Adipocyte (in vitro differentiated cells): ENCODE data around the gene SNRPD3.
A peak's percentile ranks its signal among the peaks of the same experiment; 100 is the strongest.
"Not testable (repeated sequence)": the region's sequence is repeated elsewhere in the genome, so short reads cannot be mapped to it uniquely, and the experiment has no call there.

Experiments
- DNase-seq: peaks from one replicate; pipeline ENCODE4 v3.0.0-alpha.2; 2015; ENCODE audit warnings: low read depth
- H3K27me3 ChIP-seq: replicated peaks from 2 replicates; pipeline ENCODE4 v1.7.0; 2013; ENCODE audit warnings: mild to moderate bottlenecking, low read length, moderate library complexity; ENCODE audit not compliant: control insufficient read depth, insufficient read depth
- H3K36me3 ChIP-seq: 2 replicates; pipeline ENCODE4 v1.7.0; 2013; ENCODE audit warnings: low read length, mild to moderate bottlenecking, moderate library complexity; ENCODE audit not compliant: control insufficient read depth, insufficient read depth, severe bottlenecking
- H3K4me1 ChIP-seq: 2 replicates; pipeline ENCODE4 v1.7.0; 2013; ENCODE audit warnings: mild to moderate bottlenecking, low read length, moderate library complexity; ENCODE audit not compliant: control insufficient read depth, insufficient read depth
- H3K4me3 ChIP-seq: 2 replicates; pipeline ENCODE4 v1.7.0; 2013; ENCODE audit warnings: mild to moderate bottlenecking, low read length, moderate library complexity
- H3K9ac ChIP-seq: 2 replicates; pipeline ENCODE4 v1.7.0; 2013; ENCODE audit warnings: mild to moderate bottlenecking, low read length, moderate library complexity
- H3K9me3 ChIP-seq: 2 replicates; pipeline ENCODE4 v1.7.0; 2013; ENCODE audit warnings: mild to moderate bottlenecking, low read length, moderate library complexity; ENCODE audit not compliant: control insufficient read depth

The SNRPD3 gene

DNA sequence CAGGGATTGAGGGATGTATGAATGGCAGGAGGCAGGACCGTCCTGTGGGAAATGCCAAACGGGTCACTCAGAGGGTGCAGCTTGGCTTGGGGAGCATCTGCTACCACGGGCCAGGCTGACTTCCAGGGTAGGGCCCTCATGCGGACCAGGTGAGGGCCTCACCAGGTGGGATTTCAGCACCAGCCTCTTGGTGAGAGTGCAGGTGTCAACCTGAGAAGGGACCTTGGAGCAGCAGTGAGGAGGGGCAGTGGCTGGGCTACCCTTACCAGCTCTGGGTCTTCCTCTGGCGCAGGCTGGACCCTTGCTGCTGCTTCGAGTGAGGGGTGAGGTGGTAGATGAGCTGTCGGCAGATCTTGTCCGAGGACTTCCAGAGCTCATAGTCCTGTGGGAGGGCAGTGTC, 32.1 kb downstream of the SNRPD3 start:
- Histone ChIP-seq H3K27me3 (no peaks in the 10 kb centered on the region), H3K4me3 (no peak overlapping the region), H3K4me1 (peaks cover 12% of the 10 kb centered on the region), H3K36me3 (peaks cover 14% of the 10 kb centered on the region), H3K9me3 (no peaks in the 10 kb centered on the region), H3K9ac (no peak overlapping the region)
- no peak for DNase-seq

DNA sequence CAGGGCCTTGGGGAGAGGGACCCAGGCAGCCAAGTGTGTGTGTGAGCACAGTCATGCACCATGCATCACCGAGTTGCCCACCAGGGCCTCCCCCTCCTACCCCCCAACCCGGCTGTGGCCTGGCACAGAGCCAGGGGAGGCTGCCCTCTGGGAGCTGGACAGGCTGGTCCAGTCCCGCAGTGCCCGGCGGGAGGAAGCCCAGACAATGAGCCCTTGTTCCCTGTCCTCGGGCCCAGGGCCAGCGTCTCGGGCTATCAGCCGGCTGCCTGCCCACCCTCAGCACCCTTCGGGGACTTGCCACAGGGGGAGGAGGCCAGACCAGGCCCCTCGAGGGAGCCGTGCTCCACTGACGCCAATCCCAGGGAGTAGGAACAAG, 32.6 kb downstream of the SNRPD3 start:
- Histone ChIP-seq H3K36me3 (peaks cover 14% of the 10 kb centered on the region), H3K9me3 (no peaks in the 10 kb centered on the region), H3K9ac (no peak overlapping the region), H3K4me3 (no peak overlapping the region), H3K4me1 (peaks cover 8% of the 10 kb centered on the region), H3K27me3 (no peaks in the 10 kb centered on the region)
- DNase-seq: no peak

DNA sequence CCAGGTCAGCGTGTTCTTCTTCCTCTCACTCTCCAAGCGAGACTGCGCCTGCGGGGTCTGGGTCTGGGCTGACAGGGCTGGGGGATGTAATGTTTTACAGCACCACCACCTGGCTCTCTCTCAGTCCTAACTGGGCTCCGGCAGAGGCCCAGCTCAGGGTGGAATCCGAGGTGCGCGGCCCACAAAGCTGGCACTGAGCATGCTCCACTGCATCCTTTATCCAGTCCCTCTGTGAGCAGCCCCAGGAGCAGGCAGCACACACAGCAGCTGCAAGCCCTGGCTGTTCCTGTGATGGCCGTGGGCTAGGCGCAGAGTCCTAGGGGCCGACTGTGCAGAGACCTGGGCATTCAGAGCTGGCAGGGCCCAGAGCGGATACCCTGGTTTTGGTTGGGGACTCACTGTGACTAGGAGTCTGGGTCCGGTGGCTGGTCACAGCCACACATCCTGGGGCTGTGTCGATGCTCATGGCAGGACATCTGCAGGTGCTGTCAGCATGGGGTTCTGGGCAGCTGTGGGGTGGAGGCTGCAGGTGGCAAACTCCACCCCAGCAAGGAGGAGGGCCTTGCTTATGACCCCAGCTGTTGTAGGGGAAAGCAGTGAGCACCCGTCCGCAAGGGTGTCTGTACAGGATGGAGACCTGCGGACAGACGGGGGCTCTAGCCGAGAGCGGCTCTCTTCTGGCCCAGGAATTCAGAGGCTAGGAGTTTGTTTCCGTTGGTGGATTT, 33.1 kb downstream of the SNRPD3 start:
- H3K4me3 ChIP-seq: no peak overlapping the region
- H3K27me3 ChIP-seq: no peaks in the 10 kb centered on the region
- peaks cover 5% of the 10 kb centered on the region for H3K4me1 ChIP-seq
- DNase-seq: no peak
- H3K9ac ChIP-seq: no peak overlapping the region
- H3K36me3 ChIP-seq: peaks cover 14% of the 10 kb centered on the region
- H3K9me3 ChIP-seq: no peaks in the 10 kb centered on the region

DNA sequence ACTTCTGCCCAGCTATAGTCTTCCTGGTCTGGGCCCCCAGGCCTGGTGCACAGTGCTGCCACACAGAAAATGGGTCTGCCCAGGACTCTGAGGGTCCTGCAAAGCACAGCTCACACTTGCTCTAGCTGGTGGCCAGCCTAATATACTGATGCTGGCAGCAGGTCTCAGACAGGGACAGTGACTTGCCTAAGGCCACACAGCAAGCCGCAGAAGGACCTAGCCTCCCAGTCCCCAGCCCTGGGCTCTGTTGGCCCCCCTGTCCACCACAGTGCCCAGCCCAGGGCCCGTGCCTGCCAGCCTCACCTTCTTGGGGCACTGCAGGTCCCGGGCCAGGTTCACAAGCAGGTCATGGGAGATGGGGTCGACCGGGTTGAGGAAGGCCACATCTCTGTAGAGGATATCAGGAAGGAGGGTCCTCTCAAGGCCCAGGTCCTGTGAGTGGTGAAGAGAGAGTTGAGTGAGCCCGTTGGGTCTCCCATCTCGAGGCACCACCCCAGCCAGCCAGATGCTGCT, 33.8 kb downstream of the SNRPD3 start:
- Histone ChIP-seq H3K9ac (no peak overlapping the region), H3K36me3 (peaks cover 14% of the 10 kb centered on the region), H3K9me3 (no peaks in the 10 kb centered on the region), H3K4me1 (peaks cover 3% of the 10 kb centered on the region), H3K27me3 (no peaks in the 10 kb centered on the region), H3K4me3 (no peak overlapping the region)
- DNase-seq: no peak

DNA sequence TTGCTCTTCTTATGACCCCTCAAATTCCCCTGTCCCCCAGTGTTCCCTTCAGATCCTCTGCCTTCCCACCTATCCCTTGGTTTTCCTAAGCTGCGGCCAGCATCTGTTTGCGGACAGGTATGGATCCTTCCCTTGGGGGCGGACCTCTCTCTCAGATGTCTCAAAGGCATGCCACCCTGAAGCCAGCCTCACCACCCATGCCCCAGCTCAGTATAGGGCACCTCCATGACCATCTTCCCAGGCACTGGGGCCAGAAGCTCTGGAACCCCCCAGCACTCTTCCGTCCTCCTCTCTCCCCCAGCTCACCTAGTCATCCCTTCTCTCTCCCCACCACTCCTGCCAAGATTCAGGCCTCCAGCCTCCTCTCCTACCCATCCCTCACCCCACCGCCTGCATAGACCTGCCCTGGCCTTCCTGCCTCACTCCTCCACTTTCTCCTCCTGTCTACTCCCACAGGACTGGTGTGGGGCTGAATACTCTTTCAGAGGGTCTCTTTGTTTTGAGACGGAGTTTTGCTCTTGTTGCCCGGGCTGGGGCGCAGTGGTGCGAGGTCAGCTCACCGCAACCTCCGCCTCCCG, 34.9 kb downstream of the SNRPD3 start:
- no peak for DNase-seq
- Histone ChIP-seq H3K9ac (no peak overlapping the region), H3K4me1 (peaks cover 3% of the 10 kb centered on the region), H3K36me3 (peaks cover 14% of the 10 kb centered on the region), H3K9me3 (no peaks in the 10 kb centered on the region), H3K4me3 (no peak overlapping the region), H3K27me3 (no peaks in the 10 kb centered on the region)

DNA sequence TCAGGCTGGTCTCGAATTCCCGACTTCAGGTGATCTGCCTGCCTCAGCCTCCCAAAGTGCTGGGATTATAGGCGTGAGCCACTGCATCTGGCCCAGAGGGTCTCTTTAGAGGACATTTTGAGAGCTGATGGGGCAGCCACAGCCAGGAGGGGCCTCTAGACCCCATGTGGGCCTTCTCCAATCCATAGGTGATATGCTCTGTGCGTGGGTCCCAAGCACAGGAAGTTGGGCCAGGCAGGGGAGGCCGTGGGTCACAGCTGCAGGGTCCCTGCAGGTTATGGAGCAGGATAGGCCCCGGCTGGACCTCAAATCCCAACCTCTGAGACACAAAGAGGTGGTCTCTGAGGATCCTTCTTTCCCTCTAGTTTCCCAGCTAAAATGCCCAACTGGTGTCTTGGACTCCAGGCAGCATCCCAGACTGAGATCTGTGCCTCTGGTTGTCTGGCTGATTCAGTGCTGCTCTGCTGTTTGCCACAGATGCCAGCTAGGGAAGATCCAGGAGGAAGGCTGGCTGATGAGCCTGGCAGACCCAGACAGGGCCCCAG, 35.6 kb downstream of the SNRPD3 start:
- peaks cover 10% of the 10 kb centered on the region for H3K36me3 ChIP-seq
- H3K9ac ChIP-seq: no peak overlapping the region
- H3K9me3 ChIP-seq: no peaks in the 10 kb centered on the region
- peaks cover 3% of the 10 kb centered on the region for H3K4me1 ChIP-seq
- H3K4me3 ChIP-seq: no peak overlapping the region
- H3K27me3 ChIP-seq: no peaks in the 10 kb centered on the region
- no peak for DNase-seq

DNA sequence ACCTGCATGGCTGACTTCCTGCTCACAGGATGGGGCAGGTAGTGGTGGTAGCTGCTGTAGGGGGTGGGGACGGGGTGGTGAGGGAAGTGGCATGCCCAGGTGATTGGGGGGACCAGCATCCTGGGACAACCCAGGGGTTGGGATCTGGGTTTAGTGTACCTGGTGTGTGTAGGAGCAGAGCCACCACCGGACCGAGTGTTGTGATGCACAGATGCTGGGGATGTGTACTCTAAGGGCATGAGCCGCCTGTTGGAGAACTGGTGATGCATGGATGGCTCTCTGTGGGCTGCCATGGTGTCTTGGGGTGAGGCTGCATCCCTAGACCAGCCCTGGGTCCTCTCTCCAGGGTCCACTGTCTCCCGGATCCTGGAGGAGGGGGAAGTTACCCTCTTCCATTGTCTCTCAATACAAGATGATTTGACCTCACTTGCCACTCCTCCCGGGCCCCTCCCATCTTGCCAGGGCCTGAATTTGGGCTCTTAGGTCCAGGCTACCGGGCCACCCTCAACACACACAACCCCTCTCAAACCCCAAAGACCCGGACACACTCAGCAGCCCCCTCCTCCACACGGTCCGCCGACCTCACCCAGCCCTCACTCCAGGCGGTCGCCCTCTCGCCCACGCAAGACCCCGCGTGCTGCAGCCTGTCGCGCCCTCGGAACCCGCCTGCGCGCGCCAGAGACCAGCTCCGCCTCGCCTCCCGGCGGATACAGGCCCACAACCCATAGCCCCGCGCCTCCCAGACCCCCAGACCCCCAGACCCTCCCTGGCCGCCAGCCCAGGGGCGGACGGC, 36.5 kb downstream of the SNRPD3 start:
- Histone ChIP-seq H3K4me3 (peak overlapping the region; percentile 80), H3K27me3 (no peaks in the 10 kb centered on the region), H3K4me1 (peaks cover 3% of the 10 kb centered on the region), H3K36me3 (peaks cover 10% of the 10 kb centered on the region), H3K9me3 (no peaks in the 10 kb centered on the region), H3K9ac (peak overlapping the region; percentile 75)
- no peak for DNase-seq

DNA sequence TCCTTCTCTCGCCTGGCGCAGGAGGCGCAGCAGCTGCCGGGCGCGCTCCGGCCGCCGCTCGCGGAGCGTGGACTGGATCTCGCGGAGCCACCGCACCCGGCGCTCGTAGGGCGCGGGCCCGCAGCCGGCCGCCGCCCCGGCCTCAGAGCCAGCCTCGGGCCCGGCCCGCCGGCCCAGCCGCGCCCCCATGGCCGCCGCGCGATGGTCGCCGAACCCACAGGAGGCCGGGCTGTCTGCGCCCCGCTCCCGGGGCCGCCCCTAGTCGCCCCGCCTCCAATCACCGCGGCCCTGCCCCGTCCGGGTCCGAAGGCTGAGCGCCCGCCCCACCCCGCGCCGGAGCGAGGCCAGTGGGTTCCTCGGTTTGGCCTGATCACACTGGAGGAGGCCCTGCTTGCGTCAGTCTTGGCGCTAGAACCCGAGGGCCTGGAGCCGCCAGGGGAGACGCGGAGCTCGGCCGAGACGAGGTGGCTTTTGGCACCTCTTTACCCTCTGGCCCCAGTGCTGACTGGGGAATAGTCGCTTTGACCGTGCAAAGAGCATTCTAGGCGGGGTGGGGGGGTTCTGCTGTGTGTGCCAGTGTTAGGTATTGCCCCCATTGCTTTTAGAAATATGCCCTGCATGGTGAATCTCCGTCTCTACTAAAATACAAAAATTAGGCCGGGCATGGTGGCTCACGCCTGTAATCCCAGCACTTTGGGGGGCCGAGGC, 37.2 kb downstream of the SNRPD3 start, which contains the start of gene LRRC75B:
Gene LRRC75B (minus strand): TSS at position 223 of the 708 bp plus-strand sequence. CDS start 34 bp downstream, at position 189.
- DNase-seq: peak; percentile 91
- Histone ChIP-seq H3K4me3 (peak within 1 kb of the TSS; percentile 80), H3K4me1 (peaks cover 3% of the 10 kb centered on the region), H3K36me3 (peaks cover 2% of the 10 kb centered on the region), H3K9ac (peak within 1 kb of the TSS; percentile 75), H3K9me3 (no peaks in the 10 kb centered on the region), H3K27me3 (no peaks in the 10 kb centered on the region)

DNA sequence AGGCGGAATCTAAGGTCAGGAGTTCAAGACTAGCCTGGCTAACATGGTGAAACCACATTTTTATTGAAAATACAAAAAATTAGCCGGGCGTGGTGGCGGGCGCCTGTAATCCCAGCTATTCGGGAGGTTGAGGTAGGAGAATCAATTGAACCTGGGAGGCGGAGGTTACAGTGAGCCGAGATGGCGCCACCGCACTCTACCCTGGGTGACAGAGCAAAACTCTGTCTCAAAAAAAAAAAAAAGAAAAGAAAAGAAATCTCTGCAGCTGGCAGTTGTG, 37.7 kb downstream of the SNRPD3 start:
- H3K9ac ChIP-seq: peak overlapping the region; percentile 75
- not testable (repeated sequence) for H3K4me1 ChIP-seq, H3K9me3 ChIP-seq, H3K36me3 ChIP-seq, DNase-seq, H3K27me3 ChIP-seq
- H3K4me3 ChIP-seq: peak overlapping the region; percentile 80

DNA sequence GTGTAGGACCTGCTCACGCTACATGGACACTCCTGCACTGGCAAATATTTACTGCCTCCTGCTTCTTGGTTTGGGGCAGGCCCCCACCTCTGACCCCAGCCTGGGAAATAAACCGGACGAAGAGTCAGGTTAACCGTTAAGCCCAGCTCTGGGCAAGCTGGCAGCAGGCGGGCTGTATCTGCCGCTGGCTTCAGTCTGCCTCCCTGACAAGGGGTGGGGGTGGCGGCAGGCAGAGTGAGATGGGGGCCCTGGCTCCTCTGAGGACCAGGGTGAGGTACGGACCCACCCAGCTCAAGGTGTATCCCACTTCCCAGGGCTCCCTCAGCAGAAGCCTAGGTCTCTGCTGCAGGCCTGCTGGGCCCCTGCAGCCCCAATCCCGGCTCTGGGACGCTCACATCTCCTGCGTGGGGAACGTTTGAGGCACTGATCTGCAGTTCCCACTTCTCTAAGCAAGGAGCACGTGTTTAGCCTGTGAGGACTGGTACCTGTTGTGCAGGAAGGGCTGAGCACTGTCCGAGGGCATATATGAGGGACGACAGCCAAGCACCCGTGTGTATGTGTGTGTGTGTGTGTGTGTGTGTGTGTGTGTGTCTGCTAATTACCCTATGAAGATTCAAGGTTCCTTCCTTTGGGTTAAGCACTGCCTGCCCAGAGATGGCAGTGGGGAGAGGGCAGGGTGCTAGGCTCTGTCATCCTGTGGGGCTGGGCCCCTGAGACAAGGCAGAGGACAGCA, 38.2 kb downstream of the SNRPD3 start:
- peaks cover 3% of the 10 kb centered on the region for H3K4me1 ChIP-seq
- H3K9me3 ChIP-seq: no peaks in the 10 kb centered on the region
- H3K9ac ChIP-seq: peak overlapping the region; percentile 75
- H3K27me3 ChIP-seq: no peaks in the 10 kb centered on the region
- no peak overlapping the region for H3K4me3 ChIP-seq
- no peak for DNase-seq
- no peaks in the 10 kb centered on the region for H3K36me3 ChIP-seq
